Thyroid gland (tissue), 4 donors: Measurements from ENCODE around the gene MACROH2A1. TPM values are rescaled to one million over a fixed set of nuclear protein-coding genes. Genes with fewer than 3 reads are reported as not detected.

ENCODE experiments used
- DNase-seq, 2 donors: peaks; one replicate each; pipeline ENCODE4 v3.0.0-alpha.2; 2019
- H3K27ac ChIP-seq, 3 donors: fragments of 200-600 bp; sonication (generic); 1 replicate in 2 of 3; 2 replicates in 1 of 3; pipeline ENCODE4 v1.5.1; 2016 to 2019; ENCODE audit warnings: mild to moderate bottlenecking in 1 of 3, moderate library complexity in 1 of 3
- H3K27me3 ChIP-seq: fragments of 200-600 bp; sonication (generic); one replicate; pipeline ENCODE4 v1.5.1; 2019
- H3K36me3 ChIP-seq, 2 donors: fragments of 200-600 bp; sonication (generic); one replicate each; pipeline ENCODE4 v1.5.1; 2016 to 2019
- H3K4me1 ChIP-seq, 2 donors: fragments of 200-600 bp; sonication (generic); one replicate each; pipeline ENCODE4 v1.5.1; 2017 to 2019
- H3K4me3 ChIP-seq, 3 donors: fragments of 200-600 bp; sonication (generic); replicated peaks in 1 of 3; 1 replicate in 2 of 3; 2 replicates in 1 of 3; pipeline ENCODE4 v1.5.1; 2016; ENCODE audit warnings: mild to moderate bottlenecking in 1 of 3
- H3K9me3 ChIP-seq: fragments of 200-600 bp; sonication (generic); one replicate; pipeline ENCODE4 v1.5.1; 2017
- CTCF ChIP-seq, 6 experiments: fragments of 200-600 bp in 3 of 6; fragments of 450-650 bp in 3 of 6; sonication (generic) in 3 of 6; IDR thresholded peaks; one replicate each; pipeline ENCODE4 v1.5.1; 2016 to 2019; ENCODE audit warnings: antibody characterized with exemption in 6 of 6, mild to moderate bottlenecking in 2 of 6, inconsistent platforms in 1 of 6, moderate library complexity in 1 of 6
- POLR2A ChIP-seq, 2 donors: fragments of 450-650 bp; IDR thresholded peaks; one replicate each; pipeline ENCODE4 v1.6.1; 2017; ENCODE audit warnings: antibody characterized with exemption in 2 of 2, mild to moderate bottlenecking in 2 of 2, moderate library complexity in 1 of 2
- WGBS, 2 donors: methylation state at CpG; one replicate each; pipeline ENCODE4 v1.1.5; 2017; 5-methylcytosine and 5-hydroxymethylcytosine counted together
- intact Hi-C: fragments of 100-400 bp; cut with DNase I; formaldehyde crosslinking; loops from one replicate; pipeline ENCODE4 v1.15.1; 2023
- total RNA-seq, 4 donors: library from RNA; depleted of rRNA; stranded (reverse); fragments of >200 nt; gene quantifications; one replicate each; pipeline ENCODE4 v1.2.3, GENCODE V29; 2016

The MACROH2A1 gene
- total RNA-seq, 4 donors from 2014 or later: 149 to 242 (median 227) TPM

- H3K27ac ChIP-seq: no peak overlapping the region
- H3K27me3 ChIP-seq: no peaks in the 10 kb centered on the region
- H3K4me3 ChIP-seq: no peak overlapping the region
- no peaks in the 10 kb centered on the region for H3K9me3 ChIP-seq
- WGBS, 2 donors: 81 to 86% methylated on average over 12 of the region's 12 CpGs
- intact Hi-C loops: no loop called here
- TF ChIP-seq CTCF (IDR thresholded peaks at IDR 0.05) (no peak), POLR2A (IDR thresholded peaks at IDR 0.05) (no peak)
- no peaks in the 10 kb centered on the region for H3K4me1 ChIP-seq
- no peak for DNase-seq
- no peaks in the 10 kb centered on the region for H3K36me3 ChIP-seq
Measured at GRCh38 chr5:135304352-135305221, 94.4 kb downstream of the MACROH2A1 start.

DNA sequence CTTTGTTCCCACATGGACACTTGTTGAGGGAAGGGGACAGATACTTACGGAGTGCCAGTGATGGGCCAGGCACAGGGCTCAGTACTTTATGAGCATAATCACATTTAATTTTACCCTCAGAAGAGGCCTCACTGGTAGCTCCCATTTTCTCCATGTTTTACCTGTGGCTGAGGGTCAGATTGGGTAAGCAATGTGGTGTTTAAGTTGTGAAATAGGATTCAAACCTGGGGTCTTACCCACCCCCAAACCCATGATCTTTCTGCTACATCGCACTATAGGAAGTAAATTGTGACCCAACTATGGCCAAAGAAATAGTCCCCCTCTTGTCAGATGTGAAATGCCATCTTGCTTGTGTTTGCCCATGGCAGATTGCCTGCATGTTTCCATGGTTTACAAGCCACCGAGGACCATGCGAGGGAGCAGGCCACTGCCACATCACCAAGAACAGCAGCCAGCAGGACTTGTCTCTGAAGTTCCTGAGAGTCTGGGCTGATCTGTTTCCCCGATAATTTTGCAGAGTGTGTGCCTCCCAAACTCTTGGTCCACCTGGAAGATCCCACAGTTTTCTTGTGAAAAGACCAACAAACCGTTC is 95.4 kb downstream of the MACROH2A1 start:
- 82 to 88% methylated on average over 6 of the region's 6 CpGs for WGBS, 2 donors
- TF ChIP-seq CTCF (IDR thresholded peaks at IDR 0.05) (no peak), POLR2A (IDR thresholded peaks at IDR 0.05) (no peak)
- no peak for DNase-seq
- Histone ChIP-seq H3K36me3 (no peaks in the 10 kb centered on the region), H3K4me3 (no peak overlapping the region), H3K4me1 (no peaks in the 10 kb centered on the region), H3K27me3 (no peaks in the 10 kb centered on the region), H3K9me3 (no peaks in the 10 kb centered on the region), H3K27ac (no peak overlapping the region)
- intact Hi-C loops: no loop called here

DNA sequence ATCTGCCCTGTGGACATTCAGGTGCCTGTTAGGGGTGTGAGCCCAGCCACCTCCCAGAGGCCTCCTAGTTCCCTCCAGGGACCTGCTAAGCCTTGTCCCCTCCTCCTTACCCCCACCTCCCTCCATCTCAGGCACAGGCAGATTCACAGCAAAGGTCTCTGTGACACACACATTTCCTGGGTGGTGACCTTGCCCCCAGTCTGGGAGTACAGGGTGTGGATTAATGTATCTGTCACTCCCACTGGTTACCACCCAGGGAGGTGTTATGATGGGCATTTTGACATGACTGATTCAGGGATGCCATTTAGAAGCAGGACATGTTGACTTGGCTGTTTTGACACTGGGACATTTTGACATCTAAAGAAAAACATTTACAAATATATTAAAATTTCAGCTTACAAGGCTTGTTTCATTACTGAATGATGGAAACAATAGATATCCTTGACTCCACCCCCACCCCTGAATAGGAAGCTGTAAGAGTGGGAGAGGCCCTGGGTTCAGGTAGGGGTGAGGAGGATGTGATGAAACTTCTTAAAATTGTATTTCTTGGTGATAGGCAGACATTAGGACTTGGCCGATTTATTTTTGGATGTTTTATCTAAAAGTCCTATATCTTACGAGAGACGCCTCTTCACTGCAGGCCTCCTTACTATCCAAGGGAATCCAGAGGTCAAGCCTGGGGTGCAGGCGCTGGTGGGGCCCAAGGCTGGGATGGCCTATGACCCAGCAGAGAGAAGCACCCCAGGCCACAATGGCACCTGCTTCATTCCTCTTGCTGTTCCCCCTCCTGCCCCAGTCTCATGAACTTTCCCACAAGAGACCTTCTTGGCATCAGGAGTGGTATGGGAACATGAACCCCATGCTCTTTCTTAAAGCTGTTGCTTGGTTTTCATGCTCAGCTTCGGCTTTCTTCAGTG is 101.9 kb downstream of the MACROH2A1 start:
- no peak overlapping the region for H3K27ac ChIP-seq
- TF ChIP-seq POLR2A (IDR thresholded peaks at IDR 0.05) (no peak), CTCF (IDR thresholded peaks at IDR 0.05) (no peak)
- H3K9me3 ChIP-seq: no peaks in the 10 kb centered on the region
- no peaks in the 10 kb centered on the region for H3K4me1 ChIP-seq
- 93 to 98% methylated on average over 5 of the region's 5 CpGs for WGBS, 2 donors
- H3K36me3 ChIP-seq: no peaks in the 10 kb centered on the region
- no peak for DNase-seq
- no peak overlapping the region for H3K4me3 ChIP-seq
- intact Hi-C loops: no loop called here
- no peaks in the 10 kb centered on the region for H3K27me3 ChIP-seq

- DNase-seq: no peak
- no peak for TF ChIP-seq POLR2A (IDR thresholded peaks at IDR 0.05)
- no peak for TF ChIP-seq CTCF (IDR thresholded peaks at IDR 0.05)
- Histone ChIP-seq H3K27ac (no peak overlapping the region), H3K4me1 (no peaks in the 10 kb centered on the region), H3K9me3 (no peaks in the 10 kb centered on the region), H3K4me3 (no peak overlapping the region), H3K36me3 (no peaks in the 10 kb centered on the region), H3K27me3 (no peaks in the 10 kb centered on the region)
- intact Hi-C loops: no loop called here
- WGBS, 2 donors: 94 to 96% methylated on average over 2 of the region's 2 CpGs
Measured at GRCh38 chr5:135295852-135296251, 103.2 kb downstream of the MACROH2A1 start.
